ENCODE results near the gene CACNA1D. TPM values are rescaled to one million over a fixed set of nuclear protein-coding genes. Genes with fewer than 3 reads are reported as not detected.

CACNA1D gene
- total and polyA plus RNA-seq, 9 of the 15 experiments (the other 6 are each of a cell fraction or from before 2014, with no cell fraction given), result 0.29 TPM; not detected in 8

DNA sequence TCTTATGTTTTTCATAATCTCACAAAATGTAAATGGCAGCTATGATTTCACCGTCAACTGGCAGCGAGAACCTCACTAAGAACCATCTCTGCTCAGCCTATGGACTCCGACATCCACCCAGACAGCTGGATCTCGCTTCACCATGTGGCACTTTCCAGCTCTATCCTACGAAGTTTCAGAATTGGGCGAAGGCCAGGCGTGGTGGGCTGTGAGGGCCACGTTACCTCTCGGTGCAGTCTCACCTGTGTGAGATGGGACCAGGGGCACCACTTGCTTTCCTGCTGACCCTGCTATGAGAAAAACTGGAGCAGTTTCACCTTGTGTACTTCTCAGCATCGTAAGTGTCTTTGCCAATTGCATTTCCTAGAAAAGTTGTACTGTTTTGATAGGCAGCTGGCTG, 319.5 kb downstream of the CACNA1D start (continued):
- TF ChIP-seq, protein P1, sequence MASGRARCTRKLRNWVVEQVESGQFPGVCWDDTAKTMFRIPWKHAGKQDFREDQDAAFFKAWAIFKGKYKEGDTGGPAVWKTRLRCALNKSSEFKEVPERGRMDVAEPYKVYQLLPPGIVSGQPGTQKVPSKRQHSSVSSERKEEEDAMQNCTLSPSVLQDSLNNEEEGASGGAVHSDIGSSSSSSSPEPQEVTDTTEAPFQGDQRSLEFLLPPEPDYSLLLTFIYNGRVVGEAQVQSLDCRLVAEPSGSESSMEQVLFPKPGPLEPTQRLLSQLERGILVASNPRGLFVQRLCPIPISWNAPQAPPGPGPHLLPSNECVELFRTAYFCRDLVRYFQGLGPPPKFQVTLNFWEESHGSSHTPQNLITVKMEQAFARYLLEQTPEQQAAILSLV (tag; IDR thresholded peaks at IDR 0.05), result no peak
- TF ChIP-seq, protein P2, sequence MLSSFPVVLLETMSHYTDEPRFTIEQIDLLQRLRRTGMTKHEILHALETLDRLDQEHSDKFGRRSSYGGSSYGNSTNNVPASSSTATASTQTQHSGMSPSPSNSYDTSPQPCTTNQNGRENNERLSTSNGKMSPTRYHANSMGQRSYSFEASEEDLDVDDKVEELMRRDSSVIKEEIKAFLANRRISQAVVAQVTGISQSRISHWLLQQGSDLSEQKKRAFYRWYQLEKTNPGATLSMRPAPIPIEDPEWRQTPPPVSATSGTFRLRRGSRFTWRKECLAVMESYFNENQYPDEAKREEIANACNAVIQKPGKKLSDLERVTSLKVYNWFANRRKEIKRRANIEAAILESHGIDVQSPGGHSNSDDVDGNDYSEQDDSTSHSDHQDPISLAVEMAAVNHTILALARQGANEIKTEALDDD (IDR thresholded peaks at IDR 0.05), result no peak
- no peak for TF ChIP-seq BCOR (IDR thresholded peaks at IDR 0.05)
- TF ChIP-seq POLR3A (IDR thresholded peaks at IDR 0.05; ENCODE audit: borderline replicate concordance, extremely low read depth, insufficient read depth, insufficient read length), result no peak
- TF ChIP-seq ZNF140 (CRISPR knock-in tag; IDR thresholded peaks at IDR 0.05), result no peak

DNA sequence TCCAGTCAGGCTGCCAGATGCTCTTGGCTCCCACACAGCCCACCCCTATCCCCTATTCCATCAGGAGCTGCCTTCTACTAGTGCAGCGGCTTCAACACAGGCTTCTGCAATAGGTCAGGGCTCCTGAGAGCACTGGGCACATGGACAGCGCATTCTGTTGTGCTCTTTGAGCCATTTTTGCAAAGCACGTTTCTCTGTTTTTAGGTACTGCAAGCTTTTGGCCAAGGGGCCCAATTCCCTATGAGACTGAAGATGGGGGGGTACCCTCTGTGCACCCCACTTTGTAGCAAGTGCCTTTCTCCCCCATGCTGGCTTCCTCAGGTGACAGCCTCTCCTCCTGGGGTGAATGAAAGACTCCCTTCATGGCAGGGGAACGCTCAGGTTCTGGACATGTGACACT, 320.7 kb downstream of the CACNA1D start:
- H2AFZ ChIP-seq (ENCODE audit: low read depth, low read length), result no peak overlapping the region
- no peak overlapping the region for H3K4me2 ChIP-seq (ENCODE audit: insufficient read depth, low read length)
- ATAC-seq, result no peak
- no peaks in the 10 kb centered on the region for H3K36me3 ChIP-seq (ENCODE audit: control insufficient read depth, insufficient read depth, low read length)
- WGBS (ENCODE audit: insufficient coverage, low coverage, missing lambda C conversion rate), result 10% methylated on average over 4 of the region's 4 CpGs
- no peaks in the 10 kb centered on the region for H3K9me1 ChIP-seq (ENCODE audit: control insufficient read depth, insufficient read depth, low read length)
- peaks cover 9 to 65% of the 10 kb centered on the region in 2 experiments; a peak in 3 of 5 replicates for H3K27me3 ChIP-seq (ENCODE audit: control insufficient read depth in 2 of 2, insufficient read depth in 2 of 2, low read length in 2 of 2)
- H4K20me1 ChIP-seq (replicated peaks; ENCODE audit: control insufficient read depth, insufficient read depth, low read length), result no peaks in the 10 kb centered on the region
- BruUV-seq (replicated peaks), result no TSS peak
- no peak for FAIRE-seq
- no peak overlapping the region for H3K9ac ChIP-seq (ENCODE audit: insufficient read depth in 1 of 2, low read depth in 2 of 2, low read length in 2 of 2)
- ChIA-PET CTCF (ENCODE audit: low intra/inter-chr PET ratio) (no interaction called here), POLR2A (no interaction called here)
- H3K79me2 ChIP-seq (ENCODE audit: control insufficient read depth, insufficient read depth, low read length), result no peaks in the 10 kb centered on the region
- H3K27ac ChIP-seq (ENCODE audit: extremely low read depth, low read depth, low read length), result no peak overlapping the region
- intact Hi-C loops (cut with micrococcal nuclease) (no loop called here), in situ Hi-C loops (cut with MboI) (no loop called here)
- no peak for DNase-seq (ENCODE audit: extremely low read depth in 1 of 4, low spot score in 3 of 4)
- no peak overlapping the region for H3K4me3 ChIP-seq
- no peaks in the 10 kb centered on the region; a peak in 1 of 5 replicates for H3K4me1 ChIP-seq (replicated peaks in 1 of 2; ENCODE audit: control insufficient read depth in 2 of 2, insufficient read depth in 2 of 2, low read length in 2 of 2)
- H3K9me3 ChIP-seq (replicated peaks; ENCODE audit: control insufficient read depth, insufficient read depth, low read depth, low read length), result no peaks in the 10 kb centered on the region
- TF ChIP-seq CCAR2 (IDR thresholded peaks at IDR 0.05; ENCODE audit: low read depth, low read length) (no peak), NCOR1 (IDR thresholded peaks at IDR 0.05) (no peak), NFRKB (IDR thresholded peaks at IDR 0.05; ENCODE audit: low read depth) (no peak), GABPA (tag; conservative IDR thresholded peaks at IDR 0.05; ENCODE audit: low read depth) (no peak), PHTF2 (CRISPR knock-in tag; IDR thresholded peaks at IDR 0.05) (no peak), CXXC5 (CRISPR knock-in tag; IDR thresholded peaks at IDR 0.05) (no peak)
- TF ChIP-seq, protein P3, sequence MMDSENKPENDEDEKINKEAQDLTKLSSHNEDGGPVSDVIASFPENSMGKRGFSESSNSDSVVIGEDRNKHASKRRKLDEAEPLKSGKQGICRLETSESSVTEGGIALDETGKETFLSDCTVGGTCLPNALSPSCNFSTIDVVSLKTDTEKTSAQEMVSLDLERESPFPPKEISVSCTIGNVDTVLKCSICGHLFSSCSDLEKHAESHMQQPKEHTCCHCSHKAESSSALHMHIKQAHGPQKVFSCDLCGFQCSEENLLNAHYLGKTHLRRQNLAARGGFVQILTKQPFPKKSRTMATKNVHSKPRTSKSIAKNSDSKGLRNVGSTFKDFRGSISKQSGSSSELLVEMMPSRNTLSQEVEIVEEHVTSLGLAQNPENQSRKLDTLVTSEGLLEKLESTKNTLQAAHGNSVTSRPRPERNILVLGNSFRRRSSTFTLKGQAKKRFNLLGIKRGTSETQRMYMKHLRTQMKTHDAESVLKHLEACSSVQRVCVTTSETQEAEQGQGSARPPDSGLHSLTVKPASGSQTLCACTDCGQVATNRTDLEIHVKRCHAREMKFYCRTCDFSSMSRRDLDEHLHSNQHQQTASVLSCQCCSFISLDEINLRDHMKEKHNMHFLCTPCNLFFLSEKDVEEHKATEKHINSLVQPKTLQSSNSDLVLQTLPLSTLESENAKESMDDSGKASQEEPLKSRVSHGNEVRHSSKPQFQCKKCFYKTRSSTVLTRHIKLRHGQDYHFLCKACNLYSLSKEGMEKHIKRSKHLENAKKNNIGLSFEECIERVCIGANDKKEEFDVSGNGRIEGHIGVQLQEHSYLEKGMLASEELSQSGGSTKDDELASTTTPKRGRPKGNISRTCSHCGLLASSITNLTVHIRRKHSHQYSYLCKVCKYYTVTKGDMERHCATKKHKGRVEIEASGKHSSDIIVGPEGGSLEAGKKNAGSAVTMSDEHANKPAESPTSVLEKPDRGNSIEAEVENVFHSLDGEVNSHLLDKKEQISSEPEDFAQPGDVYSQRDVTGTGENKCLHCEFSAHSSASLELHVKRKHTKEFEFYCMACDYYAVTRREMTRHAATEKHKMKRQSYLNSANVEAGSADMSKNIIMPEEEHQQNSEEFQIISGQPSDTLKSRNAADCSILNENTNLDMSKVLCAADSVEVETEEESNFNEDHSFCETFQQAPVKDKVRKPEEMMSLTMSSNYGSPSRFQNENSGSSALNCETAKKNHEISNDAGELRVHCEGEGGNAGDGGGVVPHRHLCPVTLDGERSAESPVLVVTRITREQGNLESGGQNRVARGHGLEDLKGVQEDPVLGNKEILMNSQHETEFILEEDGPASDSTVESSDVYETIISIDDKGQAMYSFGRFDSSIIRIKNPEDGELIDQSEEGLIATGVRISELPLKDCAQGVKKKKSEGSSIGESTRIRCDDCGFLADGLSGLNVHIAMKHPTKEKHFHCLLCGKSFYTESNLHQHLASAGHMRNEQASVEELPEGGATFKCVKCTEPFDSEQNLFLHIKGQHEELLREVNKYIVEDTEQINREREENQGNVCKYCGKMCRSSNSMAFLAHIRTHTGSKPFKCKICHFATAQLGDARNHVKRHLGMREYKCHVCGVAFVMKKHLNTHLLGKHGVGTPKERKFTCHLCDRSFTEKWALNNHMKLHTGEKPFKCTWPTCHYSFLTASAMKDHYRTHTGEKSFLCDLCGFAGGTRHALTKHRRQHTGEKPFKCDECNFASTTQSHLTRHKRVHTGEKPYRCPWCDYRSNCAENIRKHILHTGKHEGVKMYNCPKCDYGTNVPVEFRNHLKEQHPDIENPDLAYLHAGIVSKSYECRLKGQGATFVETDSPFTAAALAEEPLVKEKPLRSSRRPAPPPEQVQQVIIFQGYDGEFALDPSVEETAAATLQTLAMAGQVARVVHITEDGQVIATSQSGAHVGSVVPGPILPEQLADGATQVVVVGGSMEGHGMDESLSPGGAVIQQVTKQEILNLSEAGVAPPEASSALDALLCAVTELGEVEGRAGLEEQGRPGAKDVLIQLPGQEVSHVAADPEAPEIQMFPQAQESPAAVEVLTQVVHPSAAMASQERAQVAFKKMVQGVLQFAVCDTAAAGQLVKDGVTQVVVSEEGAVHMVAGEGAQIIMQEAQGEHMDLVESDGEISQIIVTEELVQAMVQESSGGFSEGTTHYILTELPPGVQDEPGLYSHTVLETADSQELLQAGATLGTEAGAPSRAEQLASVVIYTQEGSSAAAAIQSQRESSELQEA (IDR thresholded peaks at IDR 0.05; ENCODE audit: low read depth), result no peak

Data from K562 (cell line).